H1 (cell line): ENCODE results near the gene TRAPPC2.

Source experiments
- CTCF ChIP-seq, 3 experiments: IDR thresholded peaks; 1 replicate in 2 of 3; 2 replicates in 1 of 3; pipeline versions ENCODE4 v1.5.1 to v1.6.1; 2011; ENCODE audit warnings: low read length in 3 of 3, mild to moderate bottlenecking in 3 of 3, inconsistent platforms in 2 of 3, low read depth in 1 of 3, moderate library complexity in 1 of 3; ENCODE audit not compliant: insufficient read depth in 1 of 3; ENCODE audit errors: control extremely low read depth in 1 of 3
- MAFK ChIP-seq: IDR thresholded peaks from 2 replicates; pipeline ENCODE4 v1.6.1; 2012; ENCODE audit warnings: low read depth, mild to moderate bottlenecking, improper control_type of control experiment, low read length

- no peak for TF ChIP-seq MAFK
- no peak for TF ChIP-seq CTCF (IDR thresholded peaks at IDR 0.05; ENCODE audit: control extremely low read depth in 1 of 3, insufficient read depth in 1 of 3, low read depth in 1 of 3, low read length in 3 of 3)
These were observed 2.0 kb downstream of the TRAPPC2 start for GRCh38 chrX:13732246-13733067.
